Right atrium auricular region (tissue), 2 donors: ENCODE measurements around the gene GUCD1. TPM values are rescaled to one million over a fixed set of nuclear protein-coding genes. Genes with fewer than 3 reads are reported as not detected.

Source experiments
- DNase-seq: peaks from one replicate; pipeline ENCODE4 v3.0.0-alpha.2; 2019; ENCODE audit warnings: low spot score
- H3K27ac ChIP-seq, 2 donors: fragments of 200-600 bp; sonication (generic); 1 replicate in 1 of 2; 2 replicates in 1 of 2; pipeline ENCODE4 v1.5.1; 2016 to 2019
- H3K27me3 ChIP-seq, 2 donors: fragments of 200-600 bp; sonication (generic); one replicate each; pipeline versions ENCODE4 v1.5.1 to v1.6.0; 2017 to 2019
- H3K36me3 ChIP-seq: fragments of 200-600 bp; sonication (generic); one replicate; pipeline ENCODE4 v1.5.1; 2016
- H3K4me1 ChIP-seq, 2 donors: fragments of 200-600 bp; sonication (generic); one replicate each; pipeline versions ENCODE4 v1.5.1 to v1.6.0; 2017 to 2019
- H3K4me3 ChIP-seq, 2 donors: fragments of 200-600 bp; sonication (generic); 1 replicate in 1 of 2; 2 replicates in 1 of 2; pipeline ENCODE4 v1.5.1; 2017 to 2019; ENCODE audit warnings: mild to moderate bottlenecking in 1 of 2, moderate library complexity in 1 of 2
- H3K9me3 ChIP-seq, 2 donors: fragments of 200-600 bp; sonication (generic); one replicate each; pipeline ENCODE4 v1.5.1; 2019
- CTCF ChIP-seq, 2 donors: fragments of 200-600 bp; sonication (generic); IDR thresholded peaks; one replicate each; pipeline ENCODE4 v1.5.1; 2019; ENCODE audit warnings: antibody characterized with exemption in 2 of 2
- total RNA-seq, 2 donors: library from RNA; depleted of rRNA; stranded (reverse); fragments of >200 nt; gene quantifications; one replicate each; pipeline ENCODE4 v1.1.0, GENCODE V29; 2016

The GUCD1 gene
- total RNA-seq, 2 donors from 2014 or later = 132 to 147 TPM

- Histone ChIP-seq H3K27me3 (no peaks in the 10 kb centered on the region), H3K36me3 (peaks cover 14% of the 10 kb centered on the region), H3K4me3 (no peak overlapping the region), H3K27ac (no peak overlapping the region), H3K4me1 (peaks cover 0 to 24% of the 10 kb centered on the region in 2 donors), H3K9me3 (no peaks in the 10 kb centered on the region)
- no peak for DNase-seq
- TF ChIP-seq CTCF (IDR thresholded peaks at IDR 0.05) = no peak
These were observed 30.5 kb upstream of the GUCD1 start for GRCh38 chr22:24585461-24585860.

GRCh38 chr22:24584871-24585411 lies 30.0 kb upstream of the GUCD1 start:
- H3K36me3 ChIP-seq = peaks cover 14% of the 10 kb centered on the region
- no peaks in the 10 kb centered on the region for H3K27me3 ChIP-seq
- peak overlapping the region; percentile 79 to 82 for H3K27ac ChIP-seq
- H3K4me1 ChIP-seq = peaks cover 0 to 24% of the 10 kb centered on the region in 2 donors
- H3K4me3 ChIP-seq = no peak overlapping the region
- H3K9me3 ChIP-seq = no peaks in the 10 kb centered on the region
- DNase-seq = no peak
- no peak for TF ChIP-seq CTCF (IDR thresholded peaks at IDR 0.05)

- no peaks in the 10 kb centered on the region for H3K9me3 ChIP-seq
- no peaks in the 10 kb centered on the region for H3K27me3 ChIP-seq
- H3K4me3 ChIP-seq = no peak overlapping the region
- no peak for TF ChIP-seq CTCF (IDR thresholded peaks at IDR 0.05)
- peak overlapping the region; percentile 79 to 82 for H3K27ac ChIP-seq
- peaks cover 14% of the 10 kb centered on the region for H3K36me3 ChIP-seq
- peaks cover 0 to 24% of the 10 kb centered on the region in 2 donors for H3K4me1 ChIP-seq
- no peak for DNase-seq
These were observed 29.3 kb upstream of the GUCD1 start for GRCh38 chr22:24584166-24584790.

GRCh38 chr22:24583221-24584165 lies 28.6 kb upstream of the GUCD1 start:
- Histone ChIP-seq H3K9me3 (no peaks in the 10 kb centered on the region), H3K36me3 (peaks cover 14% of the 10 kb centered on the region), H3K27ac (peak overlapping the region; percentile 79 to 82), H3K27me3 (no peaks in the 10 kb centered on the region), H3K4me1 (peaks cover 0 to 24% of the 10 kb centered on the region in 2 donors), H3K4me3 (peak overlapping the region in 1 of 2 donors; percentile 9)
- no peak for TF ChIP-seq CTCF (IDR thresholded peaks at IDR 0.05)
- no peak for DNase-seq

GRCh38 chr22:24582056-24582814 lies 27.3 kb upstream of the GUCD1 start:
- no peak for TF ChIP-seq CTCF (IDR thresholded peaks at IDR 0.05)
- Histone ChIP-seq H3K36me3 (peaks cover 3% of the 10 kb centered on the region), H3K27me3 (no peaks in the 10 kb centered on the region), H3K4me1 (peaks cover 0 to 24% of the 10 kb centered on the region in 2 donors), H3K27ac (peak overlapping the region in 1 of 2 donors; percentile 82), H3K4me3 (no peak overlapping the region), H3K9me3 (no peaks in the 10 kb centered on the region)
- no peak for DNase-seq
